ENCODE results near the gene MKLN1.

Gene MKLN1

GRCh38 chr7:131494182-131494581 is 166.5 kb downstream of the MKLN1 start:
- no peak overlapping the region for H3K4me3 ChIP-seq (replicated peaks; ENCODE audit: low read depth, low read length)
- no peak for TF ChIP-seq CTCF (IDR thresholded peaks at IDR 0.05; ENCODE audit: low read depth, low read length, missing control alignments)

GRCh38 chr7:131495669-131496498 is 168.2 kb downstream of the MKLN1 start:
- no peak for DNase-seq (ENCODE audit: extremely low read depth, low read depth)
- no peak overlapping the region for H3K4me3 ChIP-seq (replicated peaks; ENCODE audit: low read depth, low read length)
- no peak for TF ChIP-seq CTCF (IDR thresholded peaks at IDR 0.05; ENCODE audit: low read depth, low read length, missing control alignments)

More at GRCh38 chr7:131494182-131494581, 166.5 kb downstream of the MKLN1 start:
- DNase-seq (ENCODE audit: extremely low read depth, low read depth) = no peak

GRCh38 chr7:131497454-131497853 is 169.8 kb downstream of the MKLN1 start:
- TF ChIP-seq CTCF (IDR thresholded peaks at IDR 0.05; ENCODE audit: low read depth, low read length, missing control alignments) = no peak
- DNase-seq (ENCODE audit: extremely low read depth, low read depth) = no peak
- no peak overlapping the region for H3K4me3 ChIP-seq (replicated peaks; ENCODE audit: low read depth, low read length)

GRCh38 chr7:131498237-131498885 is 170.7 kb downstream of the MKLN1 start:
- no peak for TF ChIP-seq CTCF (IDR thresholded peaks at IDR 0.05; ENCODE audit: low read depth, low read length, missing control alignments)
- DNase-seq (ENCODE audit: extremely low read depth, low read depth) = no peak
- no peak overlapping the region for H3K4me3 ChIP-seq (replicated peaks; ENCODE audit: low read depth, low read length)

GRCh38 chr7:131499801-131500200 is 172.1 kb downstream of the MKLN1 start:
- no peak for DNase-seq (ENCODE audit: extremely low read depth, low read depth)
- no peak for TF ChIP-seq CTCF (IDR thresholded peaks at IDR 0.05; ENCODE audit: low read depth, low read length, missing control alignments)
- no peak overlapping the region for H3K4me3 ChIP-seq (replicated peaks; ENCODE audit: low read depth, low read length)

GRCh38 chr7:131500357-131500756 is 172.7 kb downstream of the MKLN1 start:
- H3K4me3 ChIP-seq (replicated peaks; ENCODE audit: low read depth, low read length) = no peak overlapping the region
- no peak for TF ChIP-seq CTCF (IDR thresholded peaks at IDR 0.05; ENCODE audit: low read depth, low read length, missing control alignments)
- DNase-seq (ENCODE audit: extremely low read depth, low read depth) = no peak

All from HFF-Myc (cell line).